ENCODE results near the gene COASY. TPM values are rescaled to one million over a fixed set of nuclear protein-coding genes. Genes with fewer than 3 reads are reported as not detected.
"Not testable (repeated sequence)": the region's sequence is repeated elsewhere in the genome, so short reads cannot be mapped to it uniquely, and the experiment has no call there.

Gene COASY
- total RNA-seq, 4 donors from 2014 or later, result 42.1 to 95.4 (median 80.2) TPM

DNA sequence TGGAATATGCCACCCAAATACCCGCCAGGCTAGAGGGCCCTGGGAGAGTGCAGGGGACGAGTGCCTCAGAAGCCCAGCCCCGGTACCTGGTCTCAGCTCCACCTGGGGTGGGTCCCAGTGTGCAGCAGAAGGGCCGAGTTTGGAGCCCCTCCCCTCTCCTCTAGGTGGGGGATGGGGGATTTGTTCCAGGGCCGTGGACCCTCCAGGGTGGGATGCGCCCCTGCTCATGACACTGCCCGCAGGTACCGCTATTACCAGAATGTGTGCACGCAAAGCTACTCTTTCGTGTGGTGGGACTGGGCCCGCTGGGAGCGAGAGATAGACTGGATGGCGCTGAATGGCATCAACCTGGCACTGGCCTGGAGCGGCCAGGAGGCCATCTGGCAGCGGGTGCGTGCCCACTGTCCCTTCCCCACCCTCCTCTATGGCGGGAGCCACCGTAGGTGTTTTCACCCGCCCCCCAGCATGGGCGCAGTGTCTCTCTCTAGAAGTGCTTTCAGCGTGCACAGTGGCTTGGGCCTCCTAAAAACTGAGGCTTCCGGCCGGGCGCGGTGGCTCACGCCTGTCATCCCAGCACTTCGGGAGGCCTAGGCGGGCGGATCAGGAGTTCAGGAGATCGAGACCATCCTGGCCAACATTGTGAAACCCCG is 24.7 kb upstream of the COASY start:
- Histone ChIP-seq H3K36me3 (peaks cover 0 to 22% (median 0%) of the 10 kb centered on the region in 3 donors), H3K27me3 (no peaks in the 10 kb centered on the region), H3K4me3 (peak overlapping the region; percentile 52 to 96 (median 78)), H3K4me1 (peaks cover 0 to 33% (median 9%) of the 10 kb centered on the region in 4 donors), H3K9me3 (no peaks in the 10 kb centered on the region), H3K27ac (peak overlapping the region; percentile 85 to 98 (median 88))
- TF ChIP-seq CTCF (IDR thresholded peaks at IDR 0.05) (no peak), POLR2A (IDR thresholded peaks at IDR 0.05) (no peak)
- no peak for DNase-seq

DNA sequence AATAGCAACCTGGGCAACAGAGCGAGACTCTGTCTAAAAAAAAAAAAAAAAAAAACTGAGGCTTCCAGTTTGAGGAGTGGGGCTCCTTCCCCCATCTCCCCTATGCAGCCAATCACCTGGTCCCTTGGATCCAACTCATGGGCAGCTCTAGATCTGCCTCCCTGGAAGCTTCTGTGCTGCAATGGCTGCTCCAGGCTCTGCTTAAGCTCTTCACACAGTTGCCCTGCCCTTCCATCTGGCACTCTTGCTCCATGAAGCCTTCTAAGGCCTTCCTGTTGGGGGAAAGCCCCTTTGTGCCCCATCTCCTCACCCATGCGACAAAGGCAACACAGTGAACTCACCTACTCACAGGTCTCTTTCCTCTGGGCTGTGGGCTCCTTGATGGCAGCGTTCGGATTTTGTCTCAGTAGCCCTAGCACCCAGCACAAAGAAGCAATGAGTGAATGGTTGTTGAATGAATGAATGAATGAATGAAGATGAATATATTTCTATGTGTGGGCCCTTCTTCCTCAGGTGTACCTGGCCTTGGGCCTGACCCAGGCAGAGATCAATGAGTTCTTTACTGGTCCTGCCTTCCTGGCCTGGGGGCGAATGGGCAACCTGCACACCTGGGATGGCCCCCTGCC is 24.0 kb upstream of the COASY start:
- H3K27ac ChIP-seq, result no peak overlapping the region

DNA sequence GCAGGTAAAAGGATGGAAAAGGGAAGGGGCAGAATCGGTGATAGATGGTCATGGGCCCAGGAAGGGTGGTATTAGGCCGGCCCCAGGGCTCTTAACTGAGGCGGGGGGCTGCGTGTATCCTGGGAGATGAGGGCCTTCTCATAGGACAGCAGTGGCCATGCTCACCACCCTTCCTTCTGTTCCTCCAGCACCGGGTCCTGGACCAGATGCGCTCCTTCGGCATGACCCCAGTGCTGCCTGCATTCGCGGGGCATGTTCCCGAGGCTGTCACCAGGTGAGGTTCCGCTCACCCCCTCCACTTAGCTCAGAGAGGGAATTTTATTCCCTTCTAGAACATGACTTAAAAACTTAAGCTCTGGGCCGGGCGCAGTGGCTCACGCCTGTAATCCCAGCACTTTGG is 23.5 kb upstream of the COASY start:
- no peak for TF ChIP-seq POLR2A (IDR thresholded peaks at IDR 0.05)
- no peak for TF ChIP-seq CTCF (IDR thresholded peaks at IDR 0.05)
- peaks cover 0 to 37% (median 9%) of the 10 kb centered on the region in 4 donors for H3K4me1 ChIP-seq
- no peaks in the 10 kb centered on the region for H3K9me3 ChIP-seq
- H3K27ac ChIP-seq, result no peak overlapping the region
- H3K27me3 ChIP-seq, result no peaks in the 10 kb centered on the region
- peaks cover 0 to 34% (median 0%) of the 10 kb centered on the region in 3 donors for H3K36me3 ChIP-seq
- H3K4me3 ChIP-seq, result no peak overlapping the region
- DNase-seq, result no peak

More for the DNA sequence above, 24.0 kb upstream of the COASY start:
- Histone ChIP-seq H3K27me3 (no peaks in the 10 kb centered on the region), H3K4me3 (no peak overlapping the region), H3K9me3 (no peaks in the 10 kb centered on the region), H3K4me1 (peaks cover 0 to 37% (median 9%) of the 10 kb centered on the region in 4 donors), H3K36me3 (peaks cover 0 to 28% (median 0%) of the 10 kb centered on the region in 3 donors)
- DNase-seq, result no peak
- TF ChIP-seq POLR2A (IDR thresholded peaks at IDR 0.05) (no peak), CTCF (IDR thresholded peaks at IDR 0.05) (no peak)

- Histone ChIP-seq H3K27ac (peak overlapping the region in 2 of 4 donors; percentile 79 to 80), H3K4me1 (peaks cover 0 to 33% (median 8%) of the 10 kb centered on the region in 4 donors), H3K36me3 (peaks cover 0 to 40% (median 0%) of the 10 kb centered on the region in 3 donors)
- H3K4me3 ChIP-seq, H3K9me3 ChIP-seq, H3K27me3 ChIP-seq, DNase-seq: not testable (repeated sequence)
Observed at GRCh38 chr17:42540558-42540957, 21.4 kb upstream of the COASY start.

DNA sequence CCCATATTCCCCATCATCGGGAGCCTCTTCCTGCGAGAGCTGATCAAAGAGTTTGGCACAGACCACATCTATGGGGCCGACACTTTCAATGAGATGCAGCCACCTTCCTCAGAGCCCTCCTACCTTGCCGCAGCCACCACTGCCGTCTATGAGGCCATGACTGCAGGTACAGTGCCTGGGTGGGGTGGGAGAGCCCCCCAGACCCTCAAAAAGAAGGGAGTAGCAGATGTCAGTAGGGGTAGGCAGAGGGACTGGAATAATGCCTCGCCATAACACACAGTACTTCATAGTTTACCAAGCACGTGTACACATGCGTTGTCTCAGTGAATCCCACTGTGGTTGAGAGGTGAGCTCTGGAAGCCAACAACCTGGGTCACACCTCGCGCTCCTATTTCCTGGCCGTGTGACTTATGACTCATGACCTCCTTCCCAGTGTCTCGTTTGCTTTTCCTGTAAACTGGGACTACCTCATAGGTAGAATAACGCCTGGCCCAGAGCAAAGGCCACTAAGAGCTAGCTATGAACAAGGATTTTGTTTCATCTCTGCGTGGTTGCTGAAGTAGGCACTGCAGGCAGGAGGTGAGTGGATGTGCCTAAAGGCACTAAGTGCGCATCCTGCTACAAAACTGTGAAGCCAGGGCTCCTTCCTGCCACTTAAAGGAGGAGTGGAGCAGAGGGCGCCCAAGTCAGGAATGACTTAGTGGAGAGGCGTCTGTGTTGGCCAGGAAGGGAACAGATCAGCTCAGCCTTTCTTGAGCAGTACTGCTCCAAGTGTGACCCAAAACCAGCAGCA is 20.7 kb upstream of the COASY start:
- Histone ChIP-seq H3K4me1 (peaks cover 0 to 30% (median 7%) of the 10 kb centered on the region in 4 donors), H3K9me3 (no peaks in the 10 kb centered on the region), H3K27me3 (no peaks in the 10 kb centered on the region), H3K36me3 (peaks cover 0 to 40% (median 0%) of the 10 kb centered on the region in 3 donors), H3K4me3 (no peak overlapping the region), H3K27ac (peak overlapping the region in 3 of 4 donors; percentile 59 to 80 (median 79))
- DNase-seq, result peak in 1 of 3 donors; percentile 83
- TF ChIP-seq CTCF (IDR thresholded peaks at IDR 0.05) (no peak), POLR2A (IDR thresholded peaks at IDR 0.05) (peak in 1 of 2 donors; percentile 71)
